GM12801 (cell line): ENCODE measurements around the gene LTBP1.

Experiments
- CTCF ChIP-seq: IDR thresholded peaks from one replicate; pipeline ENCODE4 v1.5.1; 2011; ENCODE audit warnings: control low read depth; ENCODE audit not compliant: insufficient read length; ENCODE audit errors: extremely low read depth

Gene LTBP1

GRCh38 chr2:33111002-33111446 lies 164.3 kb downstream of the LTBP1 start:
- TF ChIP-seq CTCF, result no peak

DNA sequence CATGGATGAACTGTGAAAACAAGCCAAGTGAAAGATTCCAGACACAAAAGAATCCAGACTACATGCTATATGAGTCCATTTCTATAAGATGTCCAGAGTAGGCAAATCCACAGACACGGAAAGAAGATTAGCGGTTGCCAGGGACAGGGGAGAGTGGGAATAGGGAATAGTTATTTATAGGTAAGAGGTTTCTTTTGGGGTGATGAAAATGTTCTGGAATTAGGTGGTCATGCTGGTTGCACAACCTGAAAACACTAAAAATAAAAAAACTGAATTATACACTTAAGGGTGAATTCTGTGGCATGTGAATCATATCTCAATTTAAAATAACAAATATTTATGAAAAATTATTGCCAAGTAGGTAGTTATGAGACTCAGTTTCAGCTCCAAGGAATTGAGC lies 168.4 kb downstream of the LTBP1 start:
- TF ChIP-seq CTCF, result no peak

GRCh38 chr2:33115728-33116127 lies 169.0 kb downstream of the LTBP1 start:
- TF ChIP-seq CTCF, result no peak

DNA sequence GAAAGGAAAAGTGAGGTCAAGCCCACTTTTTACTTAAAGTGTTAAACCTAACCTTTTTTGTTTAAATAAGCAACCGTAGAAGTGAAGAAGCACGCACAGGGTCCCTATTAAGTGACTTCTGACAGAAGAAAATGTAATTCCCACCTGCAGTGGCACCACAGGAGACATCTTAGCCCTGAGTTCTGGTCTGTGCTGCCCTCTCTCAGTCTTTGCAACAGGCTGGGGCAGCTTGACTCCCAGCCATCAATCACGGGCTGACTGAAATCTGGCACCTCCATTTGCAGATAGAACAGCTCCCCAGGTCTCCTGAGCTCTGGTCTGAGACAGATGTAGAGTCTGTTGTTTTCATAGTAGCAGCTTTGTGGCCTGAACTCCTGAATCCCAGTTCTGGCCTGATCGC lies 170.0 kb downstream of the LTBP1 start:
- no peak for TF ChIP-seq CTCF

- no peak for TF ChIP-seq CTCF
Measured at GRCh38 chr2:33118651-33119050, 171.9 kb downstream of the LTBP1 start.

DNA sequence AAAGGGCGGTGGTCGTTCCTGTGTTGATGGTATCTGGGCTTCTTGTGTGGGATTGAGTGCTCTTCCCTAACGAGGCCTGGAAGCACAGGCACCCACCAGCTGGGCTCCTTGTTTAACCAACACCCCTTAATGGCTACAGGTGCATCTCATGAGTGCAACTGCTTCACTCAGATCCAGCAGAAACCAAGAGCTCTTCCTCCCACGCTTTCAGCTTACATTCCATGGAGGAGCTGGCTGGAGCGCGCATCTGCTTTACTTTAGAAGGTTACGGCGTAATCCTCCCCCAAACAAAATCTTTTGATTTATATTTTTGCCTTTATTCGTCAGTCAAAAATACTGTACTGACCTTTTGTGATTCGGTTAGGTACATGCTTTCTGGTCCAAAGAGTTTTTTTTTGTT lies 174.7 kb downstream of the LTBP1 start:
- TF ChIP-seq CTCF, result no peak

GRCh38 chr2:33121925-33122324 lies 175.2 kb downstream of the LTBP1 start:
- TF ChIP-seq CTCF, result no peak

GRCh38 chr2:33122726-33123125 lies 176.0 kb downstream of the LTBP1 start:
- no peak for TF ChIP-seq CTCF
